Measurements from ENCODE around the gene CTBP1.
"Not testable (repeated sequence)": the region's sequence is repeated elsewhere in the genome, so short reads cannot be mapped to it uniquely, and the experiment has no call there.

CTBP1 gene

DNA sequence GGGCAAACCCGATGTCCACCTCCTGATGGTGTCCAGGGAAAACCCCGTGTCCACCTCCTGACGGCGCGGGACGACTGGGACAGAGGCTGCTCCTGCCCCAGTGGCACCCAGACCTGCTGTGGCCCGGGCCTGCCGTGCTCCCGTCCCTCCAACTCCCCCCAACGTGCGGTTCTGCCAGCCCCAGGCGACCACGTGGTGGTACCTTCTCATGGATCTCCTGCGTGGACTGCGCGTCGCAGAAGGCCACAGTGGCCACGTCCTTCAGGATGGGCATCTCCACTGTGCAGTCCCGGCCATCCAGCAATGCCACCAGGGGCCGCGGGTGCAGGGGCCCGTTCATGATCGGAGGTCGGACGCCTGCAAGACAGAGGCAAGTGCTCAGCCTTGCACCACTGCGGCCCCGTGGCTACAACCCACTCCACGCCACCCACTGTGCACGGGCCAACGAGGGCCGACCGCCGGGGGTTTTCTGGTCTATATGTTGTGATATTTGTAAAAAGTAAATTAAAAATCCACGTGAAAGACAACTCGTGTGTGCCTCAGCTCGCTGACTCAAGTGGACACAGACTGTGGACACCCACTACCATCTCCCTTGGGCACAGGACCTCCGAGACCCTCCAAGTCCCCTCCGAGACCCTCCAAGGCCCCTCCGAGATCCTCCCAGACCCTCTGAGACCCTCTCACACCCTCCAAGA, 10.8 kb downstream of the CTBP1 start:
- no peaks in the 10 kb centered on the region for H3K4me1 ChIP-seq (ENCODE audit: insufficient read depth, low read length, severe bottlenecking)
- no peak overlapping the region for H3K9ac ChIP-seq (ENCODE audit: low read length)
- H3K4me2 ChIP-seq (ENCODE audit: low read length): no peak overlapping the region
- no peak overlapping the region for H3K27ac ChIP-seq (ENCODE audit: low read depth, low read length, poor library complexity, severe bottlenecking)
- peaks cover 4% of the 10 kb centered on the region; the same call in 1 of the 2 replicates for H3K79me2 ChIP-seq (ENCODE audit: insufficient read depth, low read length)
- H3K36me3 ChIP-seq (ENCODE audit: insufficient read depth, low read length): peaks cover 17% of the 10 kb centered on the region; the same call in 1 of the 2 replicates
- no peaks in the 10 kb centered on the region for H3K9me2 ChIP-seq (ENCODE audit: low read depth, low read length)
- no peak overlapping the region for H2AFZ ChIP-seq (ENCODE audit: low read length)
- H3F3A ChIP-seq (ENCODE audit: insufficient read depth, low read length): no peaks in the 10 kb centered on the region
- no peaks in the 10 kb centered on the region for H3K9me3 ChIP-seq (ENCODE audit: low read length)
- H3K27me3 ChIP-seq (ENCODE audit: insufficient read depth, low read length): no peaks in the 10 kb centered on the region
- no peak overlapping the region for H3K4me3 ChIP-seq (ENCODE audit: low read depth, low read length, poor library complexity, severe bottlenecking)
- no peaks in the 10 kb centered on the region for H4K20me1 ChIP-seq (ENCODE audit: insufficient read depth, low read length)
- no peak for TF ChIP-seq EZH2 (IDR thresholded peaks at IDR 0.05; ENCODE audit: borderline replicate concordance, low read length)
- TF ChIP-seq, protein P1, sequence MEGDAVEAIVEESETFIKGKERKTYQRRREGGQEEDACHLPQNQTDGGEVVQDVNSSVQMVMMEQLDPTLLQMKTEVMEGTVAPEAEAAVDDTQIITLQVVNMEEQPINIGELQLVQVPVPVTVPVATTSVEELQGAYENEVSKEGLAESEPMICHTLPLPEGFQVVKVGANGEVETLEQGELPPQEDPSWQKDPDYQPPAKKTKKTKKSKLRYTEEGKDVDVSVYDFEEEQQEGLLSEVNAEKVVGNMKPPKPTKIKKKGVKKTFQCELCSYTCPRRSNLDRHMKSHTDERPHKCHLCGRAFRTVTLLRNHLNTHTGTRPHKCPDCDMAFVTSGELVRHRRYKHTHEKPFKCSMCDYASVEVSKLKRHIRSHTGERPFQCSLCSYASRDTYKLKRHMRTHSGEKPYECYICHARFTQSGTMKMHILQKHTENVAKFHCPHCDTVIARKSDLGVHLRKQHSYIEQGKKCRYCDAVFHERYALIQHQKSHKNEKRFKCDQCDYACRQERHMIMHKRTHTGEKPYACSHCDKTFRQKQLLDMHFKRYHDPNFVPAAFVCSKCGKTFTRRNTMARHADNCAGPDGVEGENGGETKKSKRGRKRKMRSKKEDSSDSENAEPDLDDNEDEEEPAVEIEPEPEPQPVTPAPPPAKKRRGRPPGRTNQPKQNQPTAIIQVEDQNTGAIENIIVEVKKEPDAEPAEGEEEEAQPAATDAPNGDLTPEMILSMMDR (IDR thresholded peaks at IDR 0.05; ENCODE audit: low read length): no peak

DNA sequence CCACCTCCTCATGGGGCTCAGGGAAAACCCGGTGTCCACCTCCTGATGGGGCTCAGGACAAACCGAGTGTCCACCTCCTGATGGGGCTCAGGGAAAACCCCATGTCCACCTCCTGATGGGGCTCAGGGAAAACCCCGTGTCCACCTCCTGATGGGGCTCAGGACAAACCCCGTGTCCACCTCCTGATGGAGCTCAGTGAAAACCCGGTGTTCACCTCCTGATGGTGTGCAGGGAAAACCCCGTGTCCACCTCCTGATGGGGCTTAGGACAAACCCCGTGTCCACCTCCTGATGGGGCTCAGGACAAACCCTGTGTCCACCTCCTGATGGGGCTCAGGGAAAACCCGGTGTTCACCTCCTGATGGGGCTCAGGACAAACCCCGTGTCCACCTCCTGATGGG, 11.7 kb downstream of the CTBP1 start:
- H3K27ac ChIP-seq (ENCODE audit: low read depth, low read length, poor library complexity, severe bottlenecking); H3F3A ChIP-seq (ENCODE audit: insufficient read depth, low read length); H3K27me3 ChIP-seq (ENCODE audit: insufficient read depth, low read length); H3K9ac ChIP-seq (ENCODE audit: low read length); H3K9me2 ChIP-seq (ENCODE audit: low read depth, low read length); H3K4me1 ChIP-seq (ENCODE audit: insufficient read depth, low read length, severe bottlenecking); H3K79me2 ChIP-seq (ENCODE audit: insufficient read depth, low read length); H2AFZ ChIP-seq (ENCODE audit: low read length); H3K4me3 ChIP-seq (ENCODE audit: low read depth, low read length, poor library complexity, severe bottlenecking); H4K20me1 ChIP-seq (ENCODE audit: insufficient read depth, low read length); H3K4me2 ChIP-seq (ENCODE audit: low read length); H3K9me3 ChIP-seq (ENCODE audit: low read length): not testable (repeated sequence)
- peaks cover 17% of the 10 kb centered on the region; the same call in 1 of the 2 replicates for H3K36me3 ChIP-seq (ENCODE audit: insufficient read depth, low read length)

DNA sequence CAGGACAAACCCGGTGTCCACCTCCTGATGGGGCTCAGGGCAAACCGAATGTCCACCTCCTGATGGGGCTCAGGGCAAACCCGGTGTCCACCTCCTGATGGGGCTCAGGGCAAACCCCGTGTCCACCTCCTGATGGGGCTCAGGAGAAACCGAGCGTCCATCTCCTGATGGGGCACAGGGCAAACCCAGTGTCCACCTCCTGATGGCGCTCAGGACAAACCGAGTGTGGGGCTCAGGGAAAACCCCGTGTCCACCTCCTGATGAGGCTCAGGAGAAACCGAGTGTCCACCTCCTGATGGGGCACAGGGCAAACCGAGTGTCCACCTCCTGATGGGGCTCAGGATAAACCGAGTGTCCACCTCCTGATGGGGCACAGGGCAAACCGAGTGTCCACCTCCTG, 12.1 kb downstream of the CTBP1 start:
- H4K20me1 ChIP-seq (ENCODE audit: insufficient read depth, low read length); H3K4me3 ChIP-seq (ENCODE audit: low read depth, low read length, poor library complexity, severe bottlenecking); H3K9me2 ChIP-seq (ENCODE audit: low read depth, low read length); H3K9me3 ChIP-seq (ENCODE audit: low read length); H3K9ac ChIP-seq (ENCODE audit: low read length); H3K27me3 ChIP-seq (ENCODE audit: insufficient read depth, low read length); H3K27ac ChIP-seq (ENCODE audit: low read depth, low read length, poor library complexity, severe bottlenecking); H3F3A ChIP-seq (ENCODE audit: insufficient read depth, low read length); H3K79me2 ChIP-seq (ENCODE audit: insufficient read depth, low read length); H3K4me1 ChIP-seq (ENCODE audit: insufficient read depth, low read length, severe bottlenecking); H3K4me2 ChIP-seq (ENCODE audit: low read length); H2AFZ ChIP-seq (ENCODE audit: low read length): not testable (repeated sequence)
- peaks cover 17% of the 10 kb centered on the region; the same call in 1 of the 2 replicates for H3K36me3 ChIP-seq (ENCODE audit: insufficient read depth, low read length)

DNA sequence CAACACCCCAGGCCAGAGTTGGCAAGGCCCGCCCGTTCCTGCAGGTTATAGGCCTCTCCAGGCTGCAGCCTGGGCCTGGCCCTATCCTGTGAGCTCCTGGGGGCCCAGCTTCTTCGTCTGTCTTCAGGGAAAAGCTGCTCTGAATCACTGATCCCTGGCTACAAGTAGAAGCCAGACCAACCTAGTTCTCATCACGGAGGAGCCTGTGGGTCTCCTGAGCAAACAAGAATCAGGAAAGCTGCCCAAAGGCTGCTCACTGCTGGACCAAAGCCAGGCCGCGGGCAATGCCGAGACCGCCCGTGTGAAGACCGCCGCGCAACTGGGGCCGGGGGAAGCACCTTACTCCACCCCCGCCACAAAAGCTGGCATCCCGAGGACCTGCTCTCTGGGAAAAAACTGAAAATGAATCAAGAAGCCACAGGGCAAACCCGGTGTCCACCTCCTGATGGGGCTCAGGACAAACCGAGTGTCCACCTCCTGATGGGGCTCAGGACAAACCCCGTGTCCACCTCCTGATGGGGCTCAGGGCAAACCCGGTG, 12.8 kb downstream of the CTBP1 start:
- H3K4me1 ChIP-seq (ENCODE audit: insufficient read depth, low read length, severe bottlenecking): no peaks in the 10 kb centered on the region
- no peaks in the 10 kb centered on the region for H4K20me1 ChIP-seq (ENCODE audit: insufficient read depth, low read length)
- H3K9me2 ChIP-seq (ENCODE audit: low read depth, low read length): no peaks in the 10 kb centered on the region
- H3K36me3 ChIP-seq (ENCODE audit: insufficient read depth, low read length): peaks cover 17% of the 10 kb centered on the region; the same call in 1 of the 2 replicates
- H3K27ac ChIP-seq (ENCODE audit: low read depth, low read length, poor library complexity, severe bottlenecking): no peak overlapping the region
- no peak overlapping the region for H3K4me3 ChIP-seq (ENCODE audit: low read depth, low read length, poor library complexity, severe bottlenecking)
- no peaks in the 10 kb centered on the region for H3F3A ChIP-seq (ENCODE audit: insufficient read depth, low read length)
- no peak overlapping the region for H3K4me2 ChIP-seq (ENCODE audit: low read length)
- H2AFZ ChIP-seq (ENCODE audit: low read length): no peak overlapping the region
- H3K9ac ChIP-seq (ENCODE audit: low read length): no peak overlapping the region
- TF ChIP-seq, protein P1 (IDR thresholded peaks at IDR 0.05; ENCODE audit: low read length): no peak
- no peak for TF ChIP-seq EZH2 (IDR thresholded peaks at IDR 0.05; ENCODE audit: borderline replicate concordance, low read length)
- no peaks in the 10 kb centered on the region for H3K9me3 ChIP-seq (ENCODE audit: low read length)
- no peaks in the 10 kb centered on the region for H3K27me3 ChIP-seq (ENCODE audit: insufficient read depth, low read length)
- no peaks in the 10 kb centered on the region for H3K79me2 ChIP-seq (ENCODE audit: insufficient read depth, low read length)

All from OCI-LY1 (cell line).